HEK293 (cell line): ENCODE measurements around the gene PHETA2.

Source experiments
- CTCF ChIA-PET: fragments of 350-600 bp; formaldehyde crosslinking; extraction: SDS; loops from one replicate; lab custom pipeline; 2021; ENCODE audit warnings: antibody characterized with exemption; lab: Yijun Ruan, JAX
- POLR2A ChIA-PET: fragments of 300-600 bp; formaldehyde crosslinking; extraction: SDS; loops from one replicate; lab custom pipeline; 2020; ENCODE audit warnings: antibody characterized with exemption, inconsistent platforms; lab: Yijun Ruan, JAX
- H3K27ac ChIP-seq: fragments of 200-500 bp; sonication (Bioruptor generic); 2 replicates; pipeline ENCODE4 v1.5.1; 2014; ENCODE audit warnings: low read depth, low read length, control low read depth, inconsistent platforms; ENCODE audit errors: extremely low read depth
- H3K36me3 ChIP-seq, 2 experiments: fragments of 200-500 bp in 1 of 2; sonication (Bioruptor generic) in 1 of 2; 1 replicate in 1 of 2; 2 replicates in 1 of 2; pipeline ENCODE4 v1.5.1; 2014 to 2017; ENCODE audit warnings: inconsistent platforms in 2 of 2, low read length in 2 of 2; ENCODE audit not compliant: control insufficient read depth in 2 of 2, insufficient read depth in 1 of 2
- H3K4me1 ChIP-seq: fragments of 200-500 bp; sonication (Bioruptor generic); 2 replicates; pipeline ENCODE4 v1.5.1; 2014; ENCODE audit warnings: mild to moderate bottlenecking, low read length, inconsistent platforms; ENCODE audit not compliant: control insufficient read depth, insufficient read depth
- H3K4me3 ChIP-seq: 2 replicates; pipeline ENCODE4 v1.5.1; 2011; ENCODE audit warnings: low read depth, mild to moderate bottlenecking, control low read depth, low read length, moderate library complexity
- H3K9me3 ChIP-seq: fragments of 200-500 bp; sonication (Bioruptor generic); 2 replicates; pipeline ENCODE4 v1.5.1; 2014; ENCODE audit warnings: low read depth, low read length, inconsistent platforms; ENCODE audit not compliant: control insufficient read depth, insufficient read depth
- GLIS2 ChIP-seq: fragments of 450-650 bp; formaldehyde crosslinking; IDR thresholded peaks from 2 replicates; pipeline ENCODE4 v1.5.1; 2016; ENCODE audit warnings: missing biosample characterization, missing genetic modification characterization
- KLF1 ChIP-seq: fragments of 450-650 bp; formaldehyde crosslinking; IDR thresholded peaks from 2 replicates; pipeline ENCODE4 v1.5.1; 2016; ENCODE audit warnings: missing biosample characterization, missing genetic modification characterization
- SCRT2 ChIP-seq: fragments of 450-650 bp; formaldehyde crosslinking; IDR thresholded peaks from 2 replicates; pipeline ENCODE4 v1.5.1; 2016; ENCODE audit warnings: missing biosample characterization, missing genetic modification characterization
- YY1 ChIP-seq: fragments of 450-650 bp; formaldehyde crosslinking; IDR thresholded peaks from 2 replicates; pipeline ENCODE4 v1.5.1; 2018; ENCODE audit warnings: missing biosample characterization, missing genetic modification characterization
- ZFP37 ChIP-seq: fragments of 450-650 bp; formaldehyde crosslinking; IDR thresholded peaks from 2 replicates; pipeline ENCODE4 v1.5.1; 2016; ENCODE audit warnings: missing biosample characterization, missing genetic modification characterization
- ZNF121 ChIP-seq: fragments of 450-650 bp; formaldehyde crosslinking; IDR thresholded peaks from 2 replicates; pipeline ENCODE4 v1.5.1; 2016; ENCODE audit warnings: missing biosample characterization, missing genetic modification characterization
- ZNF274 ChIP-seq, 2 experiments: fragments of 200-500 bp in 1 of 2; fragments of 450-650 bp in 1 of 2; sonication (Bioruptor generic) in 1 of 2; formaldehyde crosslinking in 1 of 2; IDR thresholded peaks; 2 replicates each; pipeline versions ENCODE4 v1.5.1 to v1.6.1; 2014 to 2016; ENCODE audit warnings: borderline replicate concordance in 1 of 2, inconsistent platforms in 1 of 2, low read length in 1 of 2, missing biosample characterization in 1 of 2, missing genetic modification characterization in 1 of 2
- ZNF302 ChIP-seq: fragments of 450-650 bp; formaldehyde crosslinking; IDR thresholded peaks from 2 replicates; pipeline ENCODE4 v1.5.1; 2016; ENCODE audit warnings: missing biosample characterization, missing genetic modification characterization, low read depth
- ZNF311 ChIP-seq: fragments of 450-650 bp; formaldehyde crosslinking; IDR thresholded peaks from 2 replicates; pipeline ENCODE4 v1.5.1; 2017; ENCODE audit warnings: missing biosample characterization, missing genetic modification characterization, borderline replicate concordance
- ZNF341 ChIP-seq: fragments of 450-650 bp; formaldehyde crosslinking; IDR thresholded peaks from 2 replicates; pipeline ENCODE4; 2016; ENCODE audit warnings: low read depth, missing biosample characterization, missing genetic modification characterization
- ZNF398 ChIP-seq: fragments of 450-650 bp; formaldehyde crosslinking; IDR thresholded peaks from 2 replicates; pipeline ENCODE4 v1.5.1; 2017; ENCODE audit warnings: missing biosample characterization, missing genetic modification characterization
- ZNF416 ChIP-seq: fragments of 450-650 bp; formaldehyde crosslinking; IDR thresholded peaks from 2 replicates; pipeline ENCODE4 v1.5.1; 2016; ENCODE audit warnings: missing biosample characterization, missing genetic modification characterization
- ZNF514 ChIP-seq: fragments of 450-650 bp; formaldehyde crosslinking; IDR thresholded peaks from 2 replicates; pipeline ENCODE4 v1.5.1; 2016; ENCODE audit warnings: missing biosample characterization, missing genetic modification characterization
- ZNF626 ChIP-seq: fragments of 450-650 bp; sonication (Bioruptor Pico); formaldehyde crosslinking; IDR thresholded peaks from 2 replicates; pipeline ENCODE4 v1.5.1; 2018; ENCODE audit warnings: missing biosample characterization, missing genetic modification characterization, inconsistent platforms
- ZNF664 ChIP-seq: fragments of 450-650 bp; formaldehyde crosslinking; IDR thresholded peaks from 2 replicates; pipeline ENCODE4 v1.5.1; 2016; ENCODE audit warnings: missing biosample characterization, missing genetic modification characterization
- ZNF768 ChIP-seq: fragments of 450-650 bp; formaldehyde crosslinking; IDR thresholded peaks from 2 replicates; pipeline ENCODE4 v1.5.1; 2018; ENCODE audit warnings: missing biosample characterization, mild to moderate bottlenecking, missing genetic modification characterization
- TF ChIP-seq, protein P1 (sequence below): fragments of 450-650 bp; formaldehyde crosslinking; optimal IDR thresholded peaks from 2 replicates; pipeline ENCODE3; 2016; ENCODE audit warnings: missing biosample characterization, mild to moderate bottlenecking, missing genetic modification characterization
- TF ChIP-seq, protein P2 (sequence below): fragments of 450-650 bp; formaldehyde crosslinking; conservative IDR thresholded peaks from 2 replicates; pipeline ENCODE4 v1.5.1; 2016; ENCODE audit warnings: low read depth, missing biosample characterization, missing genetic modification characterization
- TF ChIP-seq, protein P3 (sequence below): fragments of 450-650 bp; formaldehyde crosslinking; IDR thresholded peaks from 2 replicates; pipeline ENCODE4 v1.5.1; 2016; ENCODE audit warnings: missing biosample characterization, missing genetic modification characterization

PHETA2 gene

GRCh38 chr22:42073621-42074041 lies 417 bp upstream of the PHETA2 start:
- POLR2A ChIA-PET, result no interaction called here
- TF ChIP-seq SCRT2 (tag by site-specific recombination) (no peak), ZNF341 (tag by site-specific recombination) (no peak), ZNF416 (tag by site-specific recombination) (no peak), ZNF302 (tag by site-specific recombination) (no peak), KLF1 (tag by site-specific recombination) (no peak), ZNF514 (tag by site-specific recombination) (no peak), ZNF664 (tag by site-specific recombination) (no peak)
- TF ChIP-seq, protein P1, sequence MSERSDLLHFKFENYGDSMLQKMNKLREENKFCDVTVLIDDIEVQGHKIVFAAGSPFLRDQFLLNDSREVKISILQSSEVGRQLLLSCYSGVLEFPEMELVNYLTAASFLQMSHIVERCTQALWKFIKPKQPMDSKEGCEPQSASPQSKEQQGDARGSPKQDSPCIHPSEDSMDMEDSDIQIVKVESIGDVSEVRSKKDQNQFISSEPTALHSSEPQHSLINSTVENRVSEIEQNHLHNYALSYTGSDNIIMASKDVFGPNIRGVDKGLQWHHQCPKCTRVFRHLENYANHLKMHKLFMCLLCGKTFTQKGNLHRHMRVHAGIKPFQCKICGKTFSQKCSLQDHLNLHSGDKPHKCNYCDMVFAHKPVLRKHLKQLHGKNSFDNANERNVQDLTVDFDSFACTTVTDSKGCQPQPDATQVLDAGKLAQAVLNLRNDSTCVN (tag by site-specific recombination), result no peak
- TF ChIP-seq, protein P2, sequence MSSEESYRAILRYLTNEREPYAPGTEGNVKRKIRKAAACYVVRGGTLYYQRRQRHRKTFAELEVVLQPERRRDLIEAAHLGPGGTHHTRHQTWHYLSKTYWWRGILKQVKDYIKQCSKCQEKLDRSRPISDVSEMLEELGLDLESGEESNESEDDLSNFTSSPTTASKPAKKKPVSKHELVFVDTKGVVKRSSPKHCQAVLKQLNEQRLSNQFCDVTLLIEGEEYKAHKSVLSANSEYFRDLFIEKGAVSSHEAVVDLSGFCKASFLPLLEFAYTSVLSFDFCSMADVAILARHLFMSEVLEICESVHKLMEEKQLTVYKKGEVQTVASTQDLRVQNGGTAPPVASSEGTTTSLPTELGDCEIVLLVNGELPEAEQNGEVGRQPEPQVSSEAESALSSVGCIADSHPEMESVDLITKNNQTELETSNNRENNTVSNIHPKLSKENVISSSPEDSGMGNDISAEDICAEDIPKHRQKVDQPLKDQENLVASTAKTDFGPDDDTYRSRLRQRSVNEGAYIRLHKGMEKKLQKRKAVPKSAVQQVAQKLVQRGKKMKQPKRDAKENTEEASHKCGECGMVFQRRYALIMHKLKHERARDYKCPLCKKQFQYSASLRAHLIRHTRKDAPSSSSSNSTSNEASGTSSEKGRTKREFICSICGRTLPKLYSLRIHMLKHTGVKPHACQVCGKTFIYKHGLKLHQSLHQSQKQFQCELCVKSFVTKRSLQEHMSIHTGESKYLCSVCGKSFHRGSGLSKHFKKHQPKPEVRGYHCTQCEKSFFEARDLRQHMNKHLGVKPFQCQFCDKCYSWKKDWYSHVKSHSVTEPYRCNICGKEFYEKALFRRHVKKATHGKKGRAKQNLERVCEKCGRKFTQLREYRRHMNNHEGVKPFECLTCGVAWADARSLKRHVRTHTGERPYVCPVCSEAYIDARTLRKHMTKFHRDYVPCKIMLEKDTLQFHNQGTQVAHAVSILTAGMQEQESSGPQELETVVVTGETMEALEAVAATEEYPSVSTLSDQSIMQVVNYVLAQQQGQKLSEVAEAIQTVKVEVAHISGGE (tag by site-specific recombination), result no peak
- TF ChIP-seq, all 188 proteins: peak for 0
- H3K4me1 ChIP-seq, result peaks cover 2% of the 10 kb centered on the region; the same call in 1 of the 2 replicates
- CTCF ChIA-PET, result interaction anchor here (0.7 kb wide), 1 partner anchor 284 kb away, joined by 3 read pairs; no protein-coding TSS in a partner anchor
- peaks cover 4% of the 10 kb centered on the region in 2 experiments; a peak in 2 of 3 replicates for H3K36me3 ChIP-seq
- no peak overlapping the region for H3K27ac ChIP-seq
- no peaks in the 10 kb centered on the region for H3K9me3 ChIP-seq
- H3K4me3 ChIP-seq, result no peak overlapping the region

DNA sequence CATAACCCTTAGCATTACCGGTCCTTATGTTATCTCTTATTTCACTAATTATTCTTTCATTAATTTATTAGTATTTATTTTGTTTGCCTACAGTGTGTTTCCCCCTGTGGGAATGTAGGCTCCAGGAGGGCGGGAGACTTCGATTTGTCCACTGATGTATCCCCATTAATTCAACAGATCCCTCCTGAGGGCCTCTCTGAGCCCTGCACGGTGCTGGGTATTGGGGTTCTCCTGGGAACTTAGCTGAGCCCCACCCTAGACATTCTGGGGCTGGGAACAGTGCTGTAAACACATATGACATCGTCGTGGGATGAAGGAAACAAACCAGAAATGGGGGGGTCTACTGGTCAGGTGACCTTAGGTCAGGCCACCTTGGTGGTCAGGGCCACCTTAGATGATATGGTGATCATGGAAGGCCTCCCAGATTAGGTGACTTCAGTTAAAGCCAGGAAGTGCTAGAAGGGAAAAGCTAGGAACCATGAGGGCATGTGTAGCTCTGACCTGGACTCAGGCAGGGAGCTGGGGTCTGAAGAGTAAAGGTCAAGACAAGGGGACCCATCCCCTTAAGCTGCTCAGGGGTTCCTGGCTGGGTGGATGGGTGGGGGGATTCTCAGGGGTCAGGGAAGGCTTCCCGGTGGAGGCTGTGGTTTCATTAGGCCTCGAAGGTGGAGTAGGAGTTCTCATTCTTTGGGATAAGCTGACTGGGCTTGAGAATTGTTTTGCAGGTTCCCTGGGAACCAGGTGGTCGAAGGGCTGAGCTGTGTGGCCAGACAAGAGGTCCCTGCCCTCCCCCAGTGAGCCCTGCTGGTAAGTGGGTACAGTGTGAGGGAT lies 1.0 kb downstream of the PHETA2 start:
- no peak for TF ChIP-seq ZNF626 (tag by site-specific recombination)
- no peak for TF ChIP-seq ZNF768 (tag by site-specific recombination)
- TF ChIP-seq ZNF311, result no peak
- TF ChIP-seq ZNF398 (tag by site-specific recombination), result no peak
- no peak for TF ChIP-seq YY1 (tag by site-specific recombination)
- TF ChIP-seq GLIS2 (tag by site-specific recombination), result 0 out of 2 replicates have a peak, but pooled peaks have one; percentile 1
- TF ChIP-seq ZNF274 (IDR thresholded peaks at IDR 0.05; ENCODE audit: low read length), result no peak
- TF ChIP-seq ZNF274 (tag by site-specific recombination; IDR thresholded peaks at IDR 0.05; ENCODE audit: borderline replicate concordance), result peak; percentile 80; the same call in 1 of the 2 replicates
- no peak for TF ChIP-seq ZFP37 (tag by site-specific recombination)
- TF ChIP-seq, protein P3, sequence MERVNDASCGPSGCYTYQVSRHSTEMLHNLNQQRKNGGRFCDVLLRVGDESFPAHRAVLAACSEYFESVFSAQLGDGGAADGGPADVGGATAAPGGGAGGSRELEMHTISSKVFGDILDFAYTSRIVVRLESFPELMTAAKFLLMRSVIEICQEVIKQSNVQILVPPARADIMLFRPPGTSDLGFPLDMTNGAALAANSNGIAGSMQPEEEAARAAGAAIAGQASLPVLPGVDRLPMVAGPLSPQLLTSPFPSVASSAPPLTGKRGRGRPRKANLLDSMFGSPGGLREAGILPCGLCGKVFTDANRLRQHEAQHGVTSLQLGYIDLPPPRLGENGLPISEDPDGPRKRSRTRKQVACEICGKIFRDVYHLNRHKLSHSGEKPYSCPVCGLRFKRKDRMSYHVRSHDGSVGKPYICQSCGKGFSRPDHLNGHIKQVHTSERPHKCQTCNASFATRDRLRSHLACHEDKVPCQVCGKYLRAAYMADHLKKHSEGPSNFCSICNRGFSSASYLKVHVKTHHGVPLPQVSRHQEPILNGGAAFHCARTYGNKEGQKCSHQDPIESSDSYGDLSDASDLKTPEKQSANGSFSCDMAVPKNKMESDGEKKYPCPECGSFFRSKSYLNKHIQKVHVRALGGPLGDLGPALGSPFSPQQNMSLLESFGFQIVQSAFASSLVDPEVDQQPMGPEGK, result no peak
- no peak for TF ChIP-seq ZNF121 (tag by site-specific recombination)
- POLR2A ChIA-PET, result interaction anchor here (0.8 to 0.9 kb wide), 2 partner anchors 9 to 15 kb away, joined by 3 to 6 read pairs; partner anchors contain the start of gene NDUFA6
- Histone ChIP-seq H3K27ac (no peak overlapping the region), H3K4me3 (no peak overlapping the region), H3K36me3 (no peaks in the 10 kb centered on the region), H3K9me3 (no peaks in the 10 kb centered on the region), H3K4me1 (peaks cover 2% of the 10 kb centered on the region; the same call in 1 of the 2 replicates)
- CTCF ChIA-PET, result interaction anchor here (0.6 to 2.2 kb wide), 2 partner anchors 15 to 98 kb away, joined by 3 to 10 read pairs; partner anchors contain the start of gene NDUFA6
